A549 (cell line): ENCODE measurements around the gene TMEFF2.

Source experiments
- BHLHE40 ChIP-seq: IDR thresholded peaks from 2 replicates; pipeline ENCODE4 v1.6.1; 2012; ENCODE audit warnings: low read depth, low read length, inconsistent platforms
- CEBPB ChIP-seq, 2 experiments: fragments of >200 bp in 1 of 2; sonication (Bioruptor Twin) in 1 of 2; formaldehyde crosslinking in 1 of 2; IDR thresholded peaks; 2 replicates each; pipeline ENCODE4 v1.6.1; 2012 to 2016
- CTCF ChIP-seq: fragments of >200 bp; sonication (Bioruptor Twin); formaldehyde crosslinking; IDR thresholded peaks from 3 replicates; pipeline ENCODE4 v1.5.1; 2016
- HDAC2 ChIP-seq: fragments of 200-600 bp; sonication (generic); IDR thresholded peaks from 2 replicates; pipeline ENCODE4 v1.6.1; 2016
- HOXA7 ChIP-seq: fragments of 250-450 bp; sonication (Bioruptor Pico); IDR thresholded peaks from 2 replicates; pipeline ENCODE4 v1.5.0; 2020; ENCODE audit warnings: mild to moderate bottlenecking, moderate library complexity
- NPAS2 ChIP-seq: fragments of 250-450 bp; sonication (Bioruptor Pico); IDR thresholded peaks from 2 replicates; pipeline ENCODE4 v1.8.0; 2022; ENCODE audit warnings: mild to moderate bottlenecking, moderate library complexity, borderline replicate concordance

GRCh38 chr2:192148620-192149321 is 46.0 kb downstream of the TMEFF2 start:
- no peak for TF ChIP-seq CTCF
- TF ChIP-seq HDAC2 = no peak
- TF ChIP-seq BHLHE40 = no peak
- no peak for TF ChIP-seq CEBPB (IDR thresholded peaks at IDR 0.05)
- no peak for TF ChIP-seq HOXA7 (CRISPR knock-in tag)
- TF ChIP-seq NPAS2 (CRISPR knock-in tag) = no peak
